HepG2 (cell line): ENCODE data around the gene POLN.

Experiments
- ATF7 ChIP-seq, 2 experiments: fragments of 450-650 bp in 1 of 2; sonication (generic) in 1 of 2; formaldehyde crosslinking in 1 of 2; IDR thresholded peaks; 2 replicates each; pipeline versions ENCODE4 v1.4.0 to v1.6.1; 2016 to 2020; ENCODE audit warnings: antibody characterized with exemption in 1 of 2, mild to moderate bottlenecking in 1 of 2, missing genetic modification reagents in 1 of 2
- HDAC1 ChIP-seq: sonication (generic); formaldehyde crosslinking; IDR thresholded peaks from 2 replicates; pipeline ENCODE4 v1.5.1; 2020; ENCODE audit warnings: mild to moderate bottlenecking, missing genetic modification reagents
- HDAC6 ChIP-seq: fragments of 200-600 bp; sonication (generic); IDR thresholded peaks from 2 replicates; pipeline ENCODE4 v1.7.0; 2017; ENCODE audit warnings: mild to moderate bottlenecking, antibody characterized with exemption, low read length, low read depth
- MAFG ChIP-seq: sonication (generic); formaldehyde crosslinking; IDR thresholded peaks from 2 replicates; pipeline ENCODE4 v1.5.1; 2020; ENCODE audit warnings: mild to moderate bottlenecking, missing genetic modification reagents
- MXI1 ChIP-seq: IDR thresholded peaks from 3 replicates; pipeline ENCODE4 v1.6.1; 2012; ENCODE audit warnings: low read depth, low read length, inconsistent platforms, borderline replicate concordance
- NFKBIZ ChIP-seq: IDR thresholded peaks from 2 replicates; pipeline ENCODE4 v1.6.1; 2018; ENCODE audit warnings: missing genetic modification reagents, missing compliant biosample characterization
- RFX5 ChIP-seq: IDR thresholded peaks from 2 replicates; pipeline ENCODE4 v1.6.1; 2011; ENCODE audit warnings: low read depth, low read length, improper control_type of control experiment
- ZFY ChIP-seq: sonication (generic); formaldehyde crosslinking; IDR thresholded peaks from 2 replicates; pipeline ENCODE4 v1.4.0; 2020; ENCODE audit warnings: missing genetic modification reagents
- TF ChIP-seq, protein P1 (sequence below): sonication (generic); formaldehyde crosslinking; IDR thresholded peaks from 2 replicates; pipeline ENCODE4 v1.4.0; 2020; ENCODE audit warnings: mild to moderate bottlenecking, missing genetic modification reagents
- TF ChIP-seq, protein P2 (sequence below): sonication (generic); formaldehyde crosslinking; IDR thresholded peaks from 2 replicates; pipeline ENCODE4 v1.5.0; 2020; ENCODE audit warnings: missing genetic modification reagents
- TF ChIP-seq, protein P3 (sequence below): sonication (generic); formaldehyde crosslinking; IDR thresholded peaks from 2 replicates; pipeline ENCODE4 v1.5.0; 2020; ENCODE audit warnings: mild to moderate bottlenecking, missing genetic modification reagents, moderate library complexity
- TF ChIP-seq, protein P4 (sequence below): sonication (generic); formaldehyde crosslinking; IDR thresholded peaks from 2 replicates; pipeline ENCODE4 v1.5.0; 2020; ENCODE audit warnings: missing genetic modification reagents, mild to moderate bottlenecking, borderline replicate concordance
- TF ChIP-seq, protein P5 (sequence below), 2 experiments: sonication (generic) in 1 of 2; formaldehyde crosslinking in 1 of 2; IDR thresholded peaks; 2 replicates each; pipeline versions ENCODE4 v1.5.1 to v1.6.1; 2011 to 2020; ENCODE audit warnings: borderline replicate concordance in 1 of 2, low read depth in 1 of 2, low read length in 1 of 2, mild to moderate bottlenecking in 1 of 2, missing genetic modification reagents in 1 of 2, moderate library complexity in 1 of 2
- TF ChIP-seq, protein P6 (sequence below): IDR thresholded peaks from 2 replicates; pipeline ENCODE4 v1.6.1; 2016

DNA sequence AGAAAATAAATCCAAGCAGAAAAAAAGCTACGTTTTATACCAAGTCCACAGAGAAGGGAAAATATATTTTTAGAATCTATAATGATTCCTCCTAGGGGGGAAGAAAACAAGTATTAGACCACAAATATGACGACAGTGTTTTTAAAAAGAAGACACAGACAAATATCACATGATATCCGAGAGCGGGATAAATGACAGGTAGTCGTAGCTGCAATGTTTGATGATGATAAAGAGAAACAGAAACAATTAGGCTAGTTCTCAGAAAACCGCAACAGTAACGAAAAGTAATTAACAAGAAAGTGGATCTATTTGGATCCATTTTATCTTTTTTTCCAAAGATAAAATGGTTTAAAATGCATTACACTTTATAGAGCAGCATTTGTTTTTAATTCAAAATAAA lies 918 bp downstream of the POLN start:
- TF ChIP-seq, protein P1, sequence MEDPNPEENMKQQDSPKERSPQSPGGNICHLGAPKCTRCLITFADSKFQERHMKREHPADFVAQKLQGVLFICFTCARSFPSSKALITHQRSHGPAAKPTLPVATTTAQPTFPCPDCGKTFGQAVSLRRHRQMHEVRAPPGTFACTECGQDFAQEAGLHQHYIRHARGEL (CRISPR knock-in tag), result no peak
- TF ChIP-seq, protein P2, sequence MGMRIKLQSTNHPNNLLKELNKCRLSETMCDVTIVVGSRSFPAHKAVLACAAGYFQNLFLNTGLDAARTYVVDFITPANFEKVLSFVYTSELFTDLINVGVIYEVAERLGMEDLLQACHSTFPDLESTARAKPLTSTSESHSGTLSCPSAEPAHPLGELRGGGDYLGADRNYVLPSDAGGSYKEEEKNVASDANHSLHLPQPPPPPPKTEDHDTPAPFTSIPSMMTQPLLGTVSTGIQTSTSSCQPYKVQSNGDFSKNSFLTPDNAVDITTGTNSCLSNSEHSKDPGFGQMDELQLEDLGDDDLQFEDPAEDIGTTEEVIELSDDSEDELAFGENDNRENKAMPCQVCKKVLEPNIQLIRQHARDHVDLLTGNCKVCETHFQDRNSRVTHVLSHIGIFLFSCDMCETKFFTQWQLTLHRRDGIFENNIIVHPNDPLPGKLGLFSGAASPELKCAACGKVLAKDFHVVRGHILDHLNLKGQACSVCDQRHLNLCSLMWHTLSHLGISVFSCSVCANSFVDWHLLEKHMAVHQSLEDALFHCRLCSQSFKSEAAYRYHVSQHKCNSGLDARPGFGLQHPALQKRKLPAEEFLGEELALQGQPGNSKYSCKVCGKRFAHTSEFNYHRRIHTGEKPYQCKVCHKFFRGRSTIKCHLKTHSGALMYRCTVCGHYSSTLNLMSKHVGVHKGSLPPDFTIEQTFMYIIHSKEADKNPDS, result no peak
- TF ChIP-seq MAFG (CRISPR knock-in tag) (no peak), HDAC1 (no peak), ZFY (CRISPR knock-in tag) (no peak), ATF7 (IDR thresholded peaks at IDR 0.05) (no peak), ATF7 (CRISPR knock-in tag; IDR thresholded peaks at IDR 0.05) (no peak), RFX5 (no peak), MXI1 (no peak), HDAC6 (no peak), NFKBIZ (no peak)
- TF ChIP-seq, protein P3, sequence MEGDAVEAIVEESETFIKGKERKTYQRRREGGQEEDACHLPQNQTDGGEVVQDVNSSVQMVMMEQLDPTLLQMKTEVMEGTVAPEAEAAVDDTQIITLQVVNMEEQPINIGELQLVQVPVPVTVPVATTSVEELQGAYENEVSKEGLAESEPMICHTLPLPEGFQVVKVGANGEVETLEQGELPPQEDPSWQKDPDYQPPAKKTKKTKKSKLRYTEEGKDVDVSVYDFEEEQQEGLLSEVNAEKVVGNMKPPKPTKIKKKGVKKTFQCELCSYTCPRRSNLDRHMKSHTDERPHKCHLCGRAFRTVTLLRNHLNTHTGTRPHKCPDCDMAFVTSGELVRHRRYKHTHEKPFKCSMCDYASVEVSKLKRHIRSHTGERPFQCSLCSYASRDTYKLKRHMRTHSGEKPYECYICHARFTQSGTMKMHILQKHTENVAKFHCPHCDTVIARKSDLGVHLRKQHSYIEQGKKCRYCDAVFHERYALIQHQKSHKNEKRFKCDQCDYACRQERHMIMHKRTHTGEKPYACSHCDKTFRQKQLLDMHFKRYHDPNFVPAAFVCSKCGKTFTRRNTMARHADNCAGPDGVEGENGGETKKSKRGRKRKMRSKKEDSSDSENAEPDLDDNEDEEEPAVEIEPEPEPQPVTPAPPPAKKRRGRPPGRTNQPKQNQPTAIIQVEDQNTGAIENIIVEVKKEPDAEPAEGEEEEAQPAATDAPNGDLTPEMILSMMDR, result no peak
- TF ChIP-seq, protein P4, sequence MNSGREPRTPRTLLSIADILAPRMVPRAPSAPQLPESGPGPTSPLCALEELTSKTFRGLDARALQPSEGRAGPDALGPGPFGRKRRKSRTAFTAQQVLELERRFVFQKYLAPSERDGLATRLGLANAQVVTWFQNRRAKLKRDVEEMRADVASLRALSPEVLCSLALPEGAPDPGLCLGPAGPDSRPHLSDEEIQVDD (CRISPR knock-in tag), result no peak
- TF ChIP-seq, protein P5, sequence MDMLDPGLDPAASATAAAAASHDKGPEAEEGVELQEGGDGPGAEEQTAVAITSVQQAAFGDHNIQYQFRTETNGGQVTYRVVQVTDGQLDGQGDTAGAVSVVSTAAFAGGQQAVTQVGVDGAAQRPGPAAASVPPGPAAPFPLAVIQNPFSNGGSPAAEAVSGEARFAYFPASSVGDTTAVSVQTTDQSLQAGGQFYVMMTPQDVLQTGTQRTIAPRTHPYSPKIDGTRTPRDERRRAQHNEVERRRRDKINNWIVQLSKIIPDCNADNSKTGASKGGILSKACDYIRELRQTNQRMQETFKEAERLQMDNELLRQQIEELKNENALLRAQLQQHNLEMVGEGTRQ (IDR thresholded peaks at IDR 0.05; ENCODE audit: low read depth, low read length), result no peak
- TF ChIP-seq, protein P5 (CRISPR knock-in tag; IDR thresholded peaks at IDR 0.05; ENCODE audit: borderline replicate concordance), result no peak
- TF ChIP-seq, protein P6, sequence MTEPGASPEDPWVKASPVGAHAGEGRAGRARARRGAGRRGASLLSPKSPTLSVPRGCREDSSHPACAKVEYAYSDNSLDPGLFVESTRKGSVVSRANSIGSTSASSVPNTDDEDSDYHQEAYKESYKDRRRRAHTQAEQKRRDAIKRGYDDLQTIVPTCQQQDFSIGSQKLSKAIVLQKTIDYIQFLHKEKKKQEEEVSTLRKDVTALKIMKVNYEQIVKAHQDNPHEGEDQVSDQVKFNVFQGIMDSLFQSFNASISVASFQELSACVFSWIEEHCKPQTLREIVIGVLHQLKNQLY (CRISPR knock-in tag), result no peak
